DND-41 (cell line): Measurements from ENCODE around the gene E2F4.

Source experiments
- ATAC-seq: fragments of 200-7000 bp; cut with Tn5 transposase; 3 replicates; pipeline ENCODE4 v1.9.1; 2021; ENCODE audit warnings: low read depth; ENCODE audit not compliant: insufficient read depth
- DNase-seq: peaks from one replicate; pipeline ENCODE4 v3.0.0-alpha.2; 2020
- H2AFZ ChIP-seq: 2 replicates; pipeline ENCODE4 v1.6.0; 2012; ENCODE audit warnings: low read depth, low read length
- H3K27ac ChIP-seq: 2 replicates; pipeline ENCODE4 v1.5.1; 2012; ENCODE audit warnings: low read length, inconsistent platforms
- H3K27me3 ChIP-seq: fragments of 200-600 bp; sonication (generic); 2 replicates; pipeline ENCODE4 v1.6.0; 2012; ENCODE audit warnings: low read length, mild to moderate bottlenecking, inconsistent platforms; ENCODE audit not compliant: insufficient read depth, poor library complexity
- H3K36me3 ChIP-seq: 2 replicates; pipeline ENCODE4 v1.5.1; 2012; ENCODE audit warnings: low read length, inconsistent platforms; ENCODE audit not compliant: insufficient read depth
- H3K4me1 ChIP-seq: 2 replicates; pipeline ENCODE4 v1.5.1; 2012; ENCODE audit warnings: mild to moderate bottlenecking, low read length; ENCODE audit not compliant: insufficient read depth
- H3K4me2 ChIP-seq: 2 replicates; pipeline ENCODE4 v1.6.0; 2012; ENCODE audit warnings: mild to moderate bottlenecking, moderate library complexity, low read length, inconsistent platforms; ENCODE audit not compliant: insufficient read depth
- H3K4me3 ChIP-seq, 2 experiments: fragments of 200-600 bp in 1 of 2; shearing (Covaris generic) in 1 of 2; 2 replicates each; pipeline ENCODE4 v1.5.1; 2012 to 2016; ENCODE audit warnings: inconsistent platforms in 2 of 2, low read length in 2 of 2, mild to moderate bottlenecking in 2 of 2, low read depth in 1 of 2, moderate library complexity in 1 of 2
- H3K79me2 ChIP-seq: 2 replicates; pipeline ENCODE4 v1.6.0; 2012; ENCODE audit warnings: low read length, inconsistent platforms; ENCODE audit not compliant: insufficient read depth
- H3K9ac ChIP-seq: 2 replicates; pipeline ENCODE4 v1.6.0; 2012; ENCODE audit warnings: low read depth, mild to moderate bottlenecking, inconsistent platforms, low read length, moderate library complexity
- H3K9me3 ChIP-seq: 2 replicates; pipeline ENCODE4 v1.5.1; 2012; ENCODE audit warnings: low read length, moderate library complexity, mild to moderate bottlenecking, inconsistent platforms; ENCODE audit not compliant: insufficient read depth, severe bottlenecking
- H4K20me1 ChIP-seq: 2 replicates; pipeline ENCODE4 v1.6.0; 2012; ENCODE audit warnings: low read length; ENCODE audit not compliant: insufficient read depth
- EZH2 ChIP-seq: IDR thresholded peaks from 3 replicates; pipeline ENCODE4 v1.6.1; 2012; ENCODE audit warnings: borderline replicate concordance, low read depth, mild to moderate bottlenecking, moderate library complexity, low read length, inconsistent platforms; ENCODE audit not compliant: severe bottlenecking
- TF ChIP-seq, protein P1 (sequence below): IDR thresholded peaks from 2 replicates; pipeline ENCODE4 v1.5.1; 2012; ENCODE audit warnings: borderline replicate concordance, low read length, moderate library complexity, mild to moderate bottlenecking; ENCODE audit not compliant: poor library complexity, severe bottlenecking; ENCODE audit errors: extremely low read depth

E2F4 gene

DNA sequence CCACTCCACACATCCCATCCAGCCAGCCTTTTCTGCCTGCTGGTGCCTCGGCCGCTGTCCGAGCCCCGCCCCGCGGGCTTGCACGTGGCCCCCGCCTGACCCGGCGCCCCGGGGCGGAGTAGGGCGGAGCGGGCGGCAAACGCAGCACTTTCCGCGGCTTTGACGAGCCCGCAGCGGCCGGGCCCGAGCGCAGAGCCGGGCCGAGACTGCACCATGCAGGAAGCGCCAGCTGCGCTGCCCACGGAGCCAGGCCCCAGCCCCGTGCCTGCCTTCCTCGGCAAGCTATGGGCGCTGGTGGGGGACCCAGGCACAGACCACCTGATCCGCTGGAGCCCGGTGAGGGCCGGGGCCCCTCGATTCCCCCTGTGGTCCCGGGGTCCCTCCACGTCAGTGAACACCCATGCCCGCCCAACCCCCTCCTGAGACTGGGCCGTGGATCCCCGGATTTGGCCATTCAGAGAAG is 27.3 kb upstream of the E2F4 start, which contains the start of gene HSF4:
HSF4 (plus strand) TSS at position 147 of the 463 bp plus-strand sequence; CDS start at position 214, 67 bp downstream.
- peaks cover 32% of the 10 kb centered on the region for H3K4me1 ChIP-seq
- H4K20me1 ChIP-seq, result peaks cover 6% of the 10 kb centered on the region
- no peak within 1 kb of the TSS for H3K9ac ChIP-seq
- H3K79me2 ChIP-seq, result peaks cover 6% of the 10 kb centered on the region; the same call in 1 of the 2 replicates
- H3K4me2 ChIP-seq, result no peak within 1 kb of the TSS
- no peak for TF ChIP-seq EZH2
- TF ChIP-seq, protein P1, sequence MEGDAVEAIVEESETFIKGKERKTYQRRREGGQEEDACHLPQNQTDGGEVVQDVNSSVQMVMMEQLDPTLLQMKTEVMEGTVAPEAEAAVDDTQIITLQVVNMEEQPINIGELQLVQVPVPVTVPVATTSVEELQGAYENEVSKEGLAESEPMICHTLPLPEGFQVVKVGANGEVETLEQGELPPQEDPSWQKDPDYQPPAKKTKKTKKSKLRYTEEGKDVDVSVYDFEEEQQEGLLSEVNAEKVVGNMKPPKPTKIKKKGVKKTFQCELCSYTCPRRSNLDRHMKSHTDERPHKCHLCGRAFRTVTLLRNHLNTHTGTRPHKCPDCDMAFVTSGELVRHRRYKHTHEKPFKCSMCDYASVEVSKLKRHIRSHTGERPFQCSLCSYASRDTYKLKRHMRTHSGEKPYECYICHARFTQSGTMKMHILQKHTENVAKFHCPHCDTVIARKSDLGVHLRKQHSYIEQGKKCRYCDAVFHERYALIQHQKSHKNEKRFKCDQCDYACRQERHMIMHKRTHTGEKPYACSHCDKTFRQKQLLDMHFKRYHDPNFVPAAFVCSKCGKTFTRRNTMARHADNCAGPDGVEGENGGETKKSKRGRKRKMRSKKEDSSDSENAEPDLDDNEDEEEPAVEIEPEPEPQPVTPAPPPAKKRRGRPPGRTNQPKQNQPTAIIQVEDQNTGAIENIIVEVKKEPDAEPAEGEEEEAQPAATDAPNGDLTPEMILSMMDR, result no peak
- no peak within 1 kb of the TSS for H3K27ac ChIP-seq
- no peak for DNase-seq
- no peak within 1 kb of the TSS for H3K4me3 ChIP-seq
- H3K9me3 ChIP-seq, result no peaks in the 10 kb centered on the region
- H3K27me3 ChIP-seq, result no peaks in the 10 kb centered on the region
- H3K36me3 ChIP-seq, result no peaks in the 10 kb centered on the region
- H2AFZ ChIP-seq, result no peak within 1 kb of the TSS
- ATAC-seq, result no peak

DNA sequence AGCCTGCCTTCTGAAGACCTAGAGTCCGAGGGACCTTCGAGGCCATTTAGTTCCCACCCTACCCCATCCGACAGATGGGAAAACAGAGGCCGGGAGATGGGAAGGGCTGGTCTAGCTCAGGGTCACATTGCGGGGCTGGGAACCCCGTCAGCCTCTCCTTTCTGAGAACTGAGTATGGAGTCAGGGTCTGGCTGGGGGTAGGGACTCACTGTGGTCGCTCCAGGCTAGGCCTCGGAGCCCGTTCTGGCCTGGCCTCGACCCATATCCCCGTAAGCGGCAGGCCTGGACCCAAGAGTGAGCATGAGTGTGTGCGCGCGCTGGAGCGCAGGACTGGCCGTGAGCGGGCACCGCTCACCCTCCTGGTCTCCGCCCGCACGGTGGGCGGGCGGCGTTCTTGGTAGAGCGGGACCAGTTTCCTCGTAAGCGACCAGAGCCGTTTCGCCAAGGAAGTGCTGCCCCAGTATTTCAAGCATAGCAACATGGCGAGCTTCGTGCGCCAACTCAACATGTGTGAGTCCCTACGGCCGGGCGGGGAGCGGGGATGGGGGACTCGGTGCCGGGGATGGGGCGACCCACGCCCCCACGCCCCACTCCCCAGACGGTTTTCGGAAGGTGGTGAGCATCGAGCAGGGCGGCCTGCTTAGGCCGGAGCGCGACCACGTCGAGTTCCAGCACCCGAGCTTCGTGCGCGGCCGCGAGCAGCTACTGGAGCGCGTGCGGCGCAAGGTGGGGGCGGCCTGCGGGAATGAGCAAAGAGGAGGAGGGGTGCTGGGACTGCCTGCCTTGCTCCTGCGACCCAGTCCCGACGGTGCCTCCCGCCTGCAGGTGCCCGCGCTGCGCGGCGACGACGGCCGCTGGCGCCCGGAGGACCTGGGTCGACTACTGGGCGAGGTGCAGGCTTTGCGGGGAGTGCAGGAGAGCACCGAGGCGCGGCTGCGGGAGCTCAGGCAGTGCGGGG is 26.6 kb upstream of the E2F4 start:
- H3K9me3 ChIP-seq, result no peaks in the 10 kb centered on the region
- no peak overlapping the region for H3K4me3 ChIP-seq
- H3K27me3 ChIP-seq, result no peaks in the 10 kb centered on the region
- H4K20me1 ChIP-seq, result peaks cover 6% of the 10 kb centered on the region
- no peak overlapping the region for H3K9ac ChIP-seq
- H3K27ac ChIP-seq, result no peak overlapping the region
- peaks cover 6% of the 10 kb centered on the region; the same call in 1 of the 2 replicates for H3K79me2 ChIP-seq
- no peak overlapping the region for H3K4me2 ChIP-seq
- ATAC-seq, result no peak
- TF ChIP-seq EZH2, result no peak
- TF ChIP-seq, protein P1, result no peak
- H3K4me1 ChIP-seq, result peaks cover 34% of the 10 kb centered on the region
- no peak overlapping the region for H2AFZ ChIP-seq
- H3K36me3 ChIP-seq, result no peaks in the 10 kb centered on the region
- no peak for DNase-seq

DNA sequence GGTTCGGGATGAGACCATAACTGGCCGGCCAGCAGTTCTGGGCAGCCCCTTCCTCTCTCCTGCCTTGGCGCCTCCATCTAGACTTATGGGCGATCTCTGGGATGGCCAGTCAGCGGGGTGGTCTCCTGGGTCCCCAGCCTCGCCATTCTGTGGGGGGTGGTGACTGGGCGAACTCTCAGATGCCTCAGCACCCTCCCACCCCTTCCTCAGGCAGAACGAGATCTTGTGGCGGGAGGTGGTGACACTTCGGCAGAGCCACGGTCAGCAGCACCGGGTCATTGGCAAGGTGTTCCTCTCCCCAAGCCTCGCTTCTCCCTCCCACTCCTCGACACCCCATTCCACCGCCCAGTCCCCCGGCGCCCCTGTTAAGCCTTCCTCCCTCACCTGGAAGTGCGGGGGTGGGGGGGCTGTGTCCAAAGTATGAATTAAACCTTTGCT is 25.8 kb upstream of the E2F4 start:
- Histone ChIP-seq H3K27me3 (no peaks in the 10 kb centered on the region), H3K36me3 (no peaks in the 10 kb centered on the region), H3K4me2 (no peak overlapping the region)

More for the DNA sequence above, 25.8 kb upstream of the E2F4 start:
- Histone ChIP-seq H4K20me1 (peaks cover 6% of the 10 kb centered on the region), H3K27ac (no peak overlapping the region), H2AFZ (no peak overlapping the region), H3K4me3 (no peak overlapping the region), H3K79me2 (peaks cover 6% of the 10 kb centered on the region; the same call in 1 of the 2 replicates), H3K9me3 (no peaks in the 10 kb centered on the region), H3K4me1 (peaks cover 31% of the 10 kb centered on the region), H3K9ac (no peak overlapping the region)
- TF ChIP-seq, protein P1, result no peak
- no peak for TF ChIP-seq EZH2
- ATAC-seq, result no peak
- DNase-seq, result no peak
